Subcutaneous abdominal adipose tissue (tissue), 5 donors: Measurements from ENCODE around the gene ADAM15.

ENCODE experiments used
- H3K27ac ChIP-seq: one replicate; pipeline ENCODE4 v1.7.0; 2013; ENCODE audit warnings: low read depth, mild to moderate bottlenecking, inconsistent platforms, low read length, moderate library complexity
- H3K27me3 ChIP-seq, 5 donors: one replicate each; pipeline ENCODE4 v1.7.0; 2013; ENCODE audit warnings: low read length in 5 of 5, inconsistent platforms in 1 of 5; ENCODE audit not compliant: control insufficient read depth in 5 of 5, insufficient read depth in 4 of 5
- H3K36me3 ChIP-seq, 5 donors: one replicate each; pipeline ENCODE4 v1.7.0; 2013; ENCODE audit warnings: low read length in 5 of 5; ENCODE audit not compliant: control insufficient read depth in 5 of 5, insufficient read depth in 5 of 5
- H3K4me1 ChIP-seq, 5 donors: one replicate each; pipeline ENCODE4 v1.7.0; 2013; ENCODE audit warnings: low read length in 5 of 5, mild to moderate bottlenecking in 3 of 5, moderate library complexity in 1 of 5; ENCODE audit not compliant: control insufficient read depth in 5 of 5, insufficient read depth in 5 of 5
- H3K4me3 ChIP-seq, 5 donors: one replicate each; pipeline ENCODE4 v1.7.0; 2013; ENCODE audit warnings: low read length in 5 of 5, low read depth in 1 of 5
- H3K9ac ChIP-seq, 5 donors: one replicate each; pipeline ENCODE4 v1.7.0; 2013; ENCODE audit warnings: low read length in 5 of 5, mild to moderate bottlenecking in 4 of 5, moderate library complexity in 3 of 5
- H3K9me3 ChIP-seq, 5 donors: one replicate each; pipeline ENCODE4 v1.7.0; 2013; ENCODE audit warnings: low read length in 5 of 5; ENCODE audit not compliant: control insufficient read depth in 5 of 5
- donor health status: healthy.
- donor health status: healthy.
- donor health status: healthy.
- donor health status: healthy.
- donor health status: healthy.

Gene ADAM15

DNA sequence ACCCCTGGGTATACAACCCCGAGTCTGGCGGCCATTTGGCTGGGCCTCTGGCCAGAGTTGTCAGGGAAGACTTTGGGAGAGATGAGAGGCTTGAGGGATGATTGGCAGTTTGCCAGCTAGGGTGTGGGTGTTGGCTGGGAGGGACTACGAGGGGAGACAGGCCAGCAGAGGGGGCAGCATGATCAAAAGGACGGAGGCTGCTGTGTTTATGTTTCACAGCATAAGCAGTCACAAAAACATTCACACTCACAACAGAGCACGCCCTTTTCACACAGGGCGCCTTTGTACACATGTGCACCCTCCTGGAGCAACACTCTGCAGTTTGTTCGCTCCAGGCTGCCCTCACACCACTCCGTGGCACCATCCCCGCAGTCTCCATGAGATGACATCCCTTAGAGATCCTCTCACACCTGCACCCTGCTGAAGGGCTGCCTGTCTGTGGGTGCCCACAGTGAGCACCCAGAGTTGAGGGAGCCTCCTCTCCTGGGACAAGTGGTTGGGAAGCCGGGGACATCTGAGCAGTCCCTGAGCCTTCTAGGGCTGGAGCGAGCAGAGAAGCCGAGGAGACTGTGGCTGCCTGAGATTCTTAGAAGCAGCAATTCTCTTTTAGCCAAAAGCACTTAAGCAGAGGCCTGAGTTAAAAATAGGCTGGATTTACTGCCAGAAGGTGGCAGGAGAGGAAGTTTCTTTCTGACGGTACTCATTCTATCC lies 43.0 kb downstream of the ADAM15 start:
- Histone ChIP-seq H3K9ac (peak overlapping the region in 2 of 5 donors; percentile 26 to 43), H3K9me3 (no peaks in the 10 kb centered on the region)

DNA sequence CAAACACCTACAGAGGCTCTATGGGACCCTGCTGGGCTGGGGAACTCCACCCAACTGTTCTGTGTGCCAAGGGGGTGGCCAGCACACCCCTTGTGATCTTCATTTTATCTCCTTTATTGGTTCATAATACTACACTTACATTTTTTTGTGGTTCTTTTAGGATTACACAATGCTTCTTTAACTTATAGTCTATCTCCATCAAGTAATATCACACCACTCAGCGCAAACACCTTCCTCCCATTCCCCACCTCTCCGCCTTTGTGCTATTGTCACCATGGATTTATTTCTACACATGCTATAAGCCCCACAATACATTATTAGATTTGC lies 43.5 kb downstream of the ADAM15 start:
- H3K4me1 ChIP-seq, result peaks cover 10 to 27% (median 19%) of the 10 kb centered on the region in 5 donors
- H3K36me3 ChIP-seq, result no peaks in the 10 kb centered on the region
- peak overlapping the region; percentile 6 for H3K27ac ChIP-seq
- H3K27me3 ChIP-seq, result no peaks in the 10 kb centered on the region
- H3K9me3 ChIP-seq, result no peaks in the 10 kb centered on the region
- H3K4me3 ChIP-seq, result no peak overlapping the region
- no peak overlapping the region for H3K9ac ChIP-seq

More for the DNA sequence above, 43.0 kb downstream of the ADAM15 start:
- H3K4me3 ChIP-seq, result peak overlapping the region in 2 of 5 donors; percentile 11 to 18
- no peaks in the 10 kb centered on the region for H3K36me3 ChIP-seq
- peak overlapping the region; percentile 6 for H3K27ac ChIP-seq
- H3K27me3 ChIP-seq, result no peaks in the 10 kb centered on the region
- peaks cover 10 to 27% (median 19%) of the 10 kb centered on the region in 5 donors for H3K4me1 ChIP-seq

DNA sequence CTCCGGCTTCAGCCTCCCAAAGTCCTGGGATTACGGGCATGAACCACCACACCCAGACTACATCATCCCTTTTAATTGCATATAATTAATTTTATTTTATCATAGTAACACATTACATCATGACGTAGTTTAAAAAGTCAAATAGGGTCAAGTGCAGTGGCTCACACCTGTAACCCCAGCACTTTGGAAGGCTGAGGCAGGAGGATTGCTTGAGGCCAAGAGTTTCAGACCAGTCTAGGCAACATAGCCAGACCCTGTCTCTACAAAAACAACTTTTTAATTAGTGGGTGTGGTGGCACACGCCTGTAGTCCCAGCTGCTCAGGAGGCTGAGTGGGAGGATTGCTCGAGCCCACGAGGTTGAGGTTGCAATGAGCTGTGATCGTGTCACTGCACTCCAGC lies 48.2 kb downstream of the ADAM15 start:
- Histone ChIP-seq H3K9me3 (no peaks in the 10 kb centered on the region), H3K4me3 (no peak overlapping the region), H3K36me3 (no peaks in the 10 kb centered on the region), H3K27me3 (no peaks in the 10 kb centered on the region), H3K9ac (no peak overlapping the region), H3K4me1 (peaks cover 0 to 14% (median 9%) of the 10 kb centered on the region in 5 donors), H3K27ac (no peak overlapping the region)

DNA sequence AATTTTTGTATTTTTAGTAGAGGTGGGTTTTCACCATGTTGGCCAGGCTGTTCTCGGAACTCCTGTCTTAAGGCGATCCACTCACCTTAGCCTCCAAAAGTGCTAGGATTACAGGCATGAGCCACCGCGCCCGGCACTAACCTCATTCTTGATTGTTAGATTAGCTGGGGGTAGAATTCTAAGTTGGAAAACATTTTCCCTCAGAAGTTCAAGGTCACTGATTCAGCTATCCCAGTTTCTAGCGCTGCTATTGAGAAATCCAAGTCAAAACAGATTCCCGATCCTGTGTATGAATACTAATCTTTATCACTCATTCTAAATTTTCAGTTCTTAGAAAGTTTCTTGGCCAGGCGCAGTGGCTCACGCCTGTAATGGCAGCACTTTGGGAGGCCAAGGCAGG lies 52.2 kb downstream of the ADAM15 start:
- Histone ChIP-seq H3K4me1 (peaks cover 7 to 23% (median 20%) of the 10 kb centered on the region in 5 donors), H3K27ac (no peak overlapping the region), H3K4me3 (no peak overlapping the region), H3K9me3 (no peaks in the 10 kb centered on the region), H3K36me3 (no peaks in the 10 kb centered on the region), H3K27me3 (no peaks in the 10 kb centered on the region), H3K9ac (no peak overlapping the region)

DNA sequence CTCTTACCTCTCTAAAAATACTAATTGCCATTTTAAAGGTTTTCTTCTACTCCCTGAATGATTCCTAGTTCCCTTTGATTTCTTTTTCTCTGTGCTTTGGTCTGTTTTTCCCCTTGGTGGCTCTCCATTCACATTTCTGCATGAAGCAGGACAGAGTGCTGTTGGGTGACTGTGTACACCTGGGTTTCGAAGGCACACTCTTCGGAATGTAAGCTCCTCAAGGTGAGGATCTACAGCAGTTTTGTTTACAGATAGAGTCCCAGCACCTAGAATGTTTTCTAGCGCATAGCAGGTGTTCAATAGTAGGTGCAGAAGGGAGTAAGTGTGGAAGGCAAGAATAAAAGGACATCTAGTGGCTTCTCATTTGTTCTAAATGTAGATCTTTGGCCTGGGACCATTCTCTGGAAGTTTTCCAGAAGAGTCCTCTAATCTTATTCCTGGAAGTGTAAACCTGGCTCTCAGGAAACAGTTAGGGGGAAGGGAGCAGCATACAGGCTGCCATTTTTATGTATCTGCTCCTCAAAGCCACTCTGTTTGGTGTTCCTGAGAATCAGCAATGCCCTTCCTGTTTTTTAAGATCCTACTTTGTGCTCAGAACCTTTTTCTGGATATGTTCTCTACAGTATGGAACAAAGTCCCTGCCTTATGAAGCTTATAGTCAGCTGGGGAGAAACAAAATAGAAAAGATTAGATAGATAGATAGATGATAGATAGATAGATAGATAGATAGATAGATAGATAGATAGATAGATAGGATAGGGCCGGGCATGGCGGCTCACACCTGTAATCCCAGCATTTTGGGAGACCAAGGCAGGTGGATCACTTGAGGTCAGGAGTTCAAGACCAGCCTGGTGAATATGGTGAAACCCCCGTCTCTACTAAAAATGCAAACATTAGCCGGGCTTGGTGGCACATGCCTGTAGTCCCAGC lies 53.8 kb downstream of the ADAM15 start:
- Histone ChIP-seq H3K27me3 (no peaks in the 10 kb centered on the region), H3K27ac (peak overlapping the region; percentile 57)

DNA sequence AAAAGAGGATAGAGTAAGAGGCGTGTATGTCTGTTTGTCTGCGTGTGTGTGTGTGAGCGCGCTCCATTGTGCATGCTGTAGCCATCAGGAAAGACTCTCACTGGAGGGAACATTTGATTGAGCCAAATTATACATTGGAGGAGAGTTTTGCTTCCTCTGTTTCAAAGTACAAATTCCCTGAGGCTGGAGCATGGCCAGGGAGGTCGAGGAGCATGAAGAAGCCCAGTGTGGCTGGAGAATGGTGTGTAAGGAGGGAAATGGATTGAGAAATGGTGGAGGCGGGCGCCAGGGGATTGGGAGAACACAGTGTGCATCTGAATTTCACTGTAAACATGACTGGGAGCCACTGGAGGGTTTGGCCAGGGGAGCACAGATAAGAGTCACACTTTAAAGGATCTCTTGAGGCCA lies 54.5 kb downstream of the ADAM15 start:
- H3K27ac ChIP-seq, result peak overlapping the region; percentile 51
- peaks cover 7 to 23% (median 20%) of the 10 kb centered on the region in 5 donors for H3K4me1 ChIP-seq
- no peak overlapping the region for H3K9ac ChIP-seq
- no peaks in the 10 kb centered on the region for H3K36me3 ChIP-seq
- no peaks in the 10 kb centered on the region for H3K9me3 ChIP-seq
- H3K27me3 ChIP-seq, result no peaks in the 10 kb centered on the region
- H3K4me3 ChIP-seq, result peak overlapping the region in 2 of 5 donors; percentile 7 to 26

More for the DNA sequence above, 53.8 kb downstream of the ADAM15 start:
- H3K9me3 ChIP-seq, result no peaks in the 10 kb centered on the region
- H3K4me3 ChIP-seq, result peak overlapping the region in 1 of 5 donors; percentile 7
- no peaks in the 10 kb centered on the region for H3K36me3 ChIP-seq
- no peak overlapping the region for H3K9ac ChIP-seq
- peaks cover 7 to 23% (median 20%) of the 10 kb centered on the region in 5 donors for H3K4me1 ChIP-seq

DNA sequence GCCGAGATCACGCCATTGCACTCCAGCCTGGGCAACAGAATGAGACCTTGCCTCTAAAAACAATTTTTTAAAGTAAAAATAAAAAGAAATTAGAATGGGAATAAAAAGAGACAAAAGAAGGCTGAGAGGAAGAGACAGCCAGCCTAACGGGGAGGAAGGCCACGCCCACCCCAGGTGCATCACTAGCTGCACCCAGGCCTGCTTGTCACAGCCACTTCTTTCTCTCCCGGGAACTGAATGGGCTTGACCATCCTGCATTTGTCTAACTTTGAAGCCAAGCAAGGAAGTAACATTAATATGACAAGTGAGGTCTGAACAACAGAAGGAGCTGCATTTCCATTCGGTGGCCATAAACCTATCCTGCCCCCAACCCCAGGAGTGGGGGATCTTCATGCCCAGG lies 55.7 kb downstream of the ADAM15 start:
- H3K4me3 ChIP-seq, result no peak overlapping the region
- H3K9me3 ChIP-seq, result no peaks in the 10 kb centered on the region
- H3K36me3 ChIP-seq, result no peaks in the 10 kb centered on the region
- H3K4me1 ChIP-seq, result peaks cover 7 to 23% (median 20%) of the 10 kb centered on the region in 5 donors
- no peaks in the 10 kb centered on the region for H3K27me3 ChIP-seq
- H3K27ac ChIP-seq, result no peak overlapping the region
- no peak overlapping the region for H3K9ac ChIP-seq

DNA sequence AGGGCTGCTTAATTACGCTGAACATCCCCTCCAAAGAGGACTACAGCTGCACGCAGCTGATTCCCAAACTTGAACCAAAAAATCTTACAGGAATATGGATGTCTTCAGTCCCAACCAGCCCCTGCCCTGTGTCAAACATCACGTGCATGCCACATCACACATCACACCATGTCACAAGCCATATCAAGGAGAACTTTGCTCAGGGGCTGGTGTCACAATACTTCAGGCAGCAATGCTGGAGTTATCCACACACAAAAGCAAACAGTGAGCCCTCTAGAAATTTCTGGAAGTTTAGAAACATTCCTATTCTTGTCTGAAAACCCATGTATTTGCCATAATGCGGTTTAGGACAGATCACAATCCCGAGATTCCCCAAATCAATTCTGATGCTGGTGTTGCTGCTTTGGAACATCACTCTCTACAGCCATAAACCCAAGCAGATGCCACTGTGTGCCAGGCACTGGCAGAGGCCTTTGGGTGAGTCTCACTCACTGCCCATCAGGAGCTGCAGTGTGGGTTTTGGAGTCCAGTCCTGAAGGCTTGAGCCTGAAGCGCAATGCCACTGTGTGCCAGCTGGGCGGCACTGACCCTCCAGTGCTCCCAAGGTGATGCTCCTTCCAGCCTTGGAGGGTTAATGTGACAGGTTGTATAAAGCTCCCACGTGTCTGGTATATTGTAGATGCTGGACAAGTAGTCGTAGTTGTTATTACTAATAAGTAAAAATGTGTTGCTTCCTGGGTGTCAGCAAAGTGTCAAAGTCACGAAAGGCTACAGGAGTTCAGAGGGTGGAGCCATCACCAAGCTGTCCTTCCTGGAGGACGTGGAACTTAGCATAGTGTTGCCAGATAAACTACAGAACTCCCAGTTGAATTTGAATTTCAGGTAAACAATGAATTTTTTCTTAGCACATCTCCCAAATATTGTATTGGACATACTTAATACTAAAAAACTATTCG lies 56.5 kb downstream of the ADAM15 start:
- Histone ChIP-seq H3K36me3 (no peaks in the 10 kb centered on the region), H3K9ac (no peak overlapping the region), H3K9me3 (no peaks in the 10 kb centered on the region), H3K4me3 (no peak overlapping the region), H3K27me3 (no peaks in the 10 kb centered on the region), H3K4me1 (peaks cover 7 to 18% (median 15%) of the 10 kb centered on the region in 5 donors), H3K27ac (no peak overlapping the region)

DNA sequence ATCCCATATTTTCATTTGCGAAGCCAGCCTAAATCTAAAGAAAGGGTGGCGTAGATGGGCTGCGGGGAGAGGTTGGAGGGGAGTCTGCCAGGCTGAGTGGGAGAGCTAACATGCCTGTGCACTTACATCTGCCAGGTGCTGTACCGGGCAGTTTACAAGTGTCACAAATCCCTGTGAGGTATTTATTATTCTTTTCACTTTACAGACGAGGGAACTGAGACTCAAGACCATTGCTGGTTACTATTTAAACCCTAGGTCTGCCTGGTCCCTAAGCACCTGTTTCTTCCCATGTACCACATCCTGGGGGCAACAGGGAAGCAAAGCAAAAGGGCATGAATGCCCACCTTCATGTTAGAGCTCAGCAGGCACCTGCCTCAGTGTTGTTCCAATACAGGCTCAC lies 57.2 kb downstream of the ADAM15 start:
- Histone ChIP-seq H3K4me3 (no peak overlapping the region), H3K27ac (no peak overlapping the region), H3K9me3 (no peaks in the 10 kb centered on the region), H3K9ac (no peak overlapping the region), H3K27me3 (no peaks in the 10 kb centered on the region), H3K36me3 (no peaks in the 10 kb centered on the region), H3K4me1 (peaks cover 7 to 16% (median 14%) of the 10 kb centered on the region in 5 donors)
